ENCODE data around the gene MDM2. TPM values are rescaled to one million over a fixed set of nuclear protein-coding genes. Genes with fewer than 3 reads are reported as not detected.

The MDM2 gene
- total RNA-seq, 1 donor from 2014 or later, result 36.0 TPM

GRCh38 chr12:68871921-68872320 is 63.9 kb downstream of the MDM2 start:
- no peak for DNase-seq
- no peaks in the 10 kb centered on the region for H3K9me3 ChIP-seq (replicated peaks)
- H3K36me3 ChIP-seq, result peaks cover 9% of the 10 kb centered on the region
- no peak overlapping the region for H3K4me3 ChIP-seq
- intact Hi-C loops (cut with micrococcal nuclease), result no loop called here
- peaks cover 4% of the 10 kb centered on the region for H3K27me3 ChIP-seq (ENCODE audit: low read depth)
- H3K27ac ChIP-seq (replicated peaks), result no peak overlapping the region
- no peak for TF ChIP-seq CTCF (IDR thresholded peaks at IDR 0.05; ENCODE audit: borderline replicate concordance)
- peaks cover 7% of the 10 kb centered on the region for H3K4me1 ChIP-seq

DNA sequence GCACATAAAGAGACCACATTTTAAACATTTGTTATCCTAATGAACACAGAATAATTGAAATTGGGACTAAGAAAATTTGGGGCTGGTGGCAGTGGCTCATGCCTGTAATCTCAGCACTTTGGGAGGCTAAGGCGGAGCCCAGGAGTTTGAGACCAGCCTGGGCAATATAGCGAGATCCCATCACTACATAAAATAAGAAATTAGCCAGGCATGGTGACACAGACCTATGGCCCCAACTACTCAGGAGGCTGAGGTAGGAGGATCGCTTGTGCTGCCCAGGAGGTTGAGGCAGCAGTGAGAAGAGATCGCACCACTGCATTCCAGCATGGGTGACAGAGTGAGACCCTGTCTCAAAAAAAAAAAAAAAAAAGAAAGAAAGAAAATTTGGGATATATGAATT is 65.3 kb downstream of the MDM2 start:
- no peak for DNase-seq
- Histone ChIP-seq H3K4me3 (no peak overlapping the region), H3K27me3 (ENCODE audit: low read depth) (peaks cover 4% of the 10 kb centered on the region), H3K36me3 (peaks cover 9% of the 10 kb centered on the region), H3K4me1 (peaks cover 7% of the 10 kb centered on the region), H3K27ac (replicated peaks) (no peak overlapping the region), H3K9me3 (replicated peaks) (peaks cover 3% of the 10 kb centered on the region)
- no peak for TF ChIP-seq CTCF (IDR thresholded peaks at IDR 0.05; ENCODE audit: borderline replicate concordance)
- intact Hi-C loops (cut with micrococcal nuclease), result no loop called here

- H3K9me3 ChIP-seq (replicated peaks), result peaks cover 13% of the 10 kb centered on the region
- H3K4me3 ChIP-seq, result no peak overlapping the region
- DNase-seq, result no peak
- intact Hi-C loops (cut with micrococcal nuclease), result no loop called here
- peaks cover under 1% of the 10 kb centered on the region for H3K27me3 ChIP-seq (ENCODE audit: low read depth)
- no peak for TF ChIP-seq CTCF (IDR thresholded peaks at IDR 0.05; ENCODE audit: borderline replicate concordance)
- peaks cover 2% of the 10 kb centered on the region for H3K36me3 ChIP-seq
- H3K4me1 ChIP-seq, result peaks cover 7% of the 10 kb centered on the region
- peak overlapping the region; percentile 41 for H3K27ac ChIP-seq (replicated peaks)
These were observed 68.5 kb downstream of the MDM2 start for GRCh38 chr12:68876461-68876860.

GRCh38 chr12:68877583-68877982 is 69.6 kb downstream of the MDM2 start:
- Histone ChIP-seq H3K4me1 (peaks cover 7% of the 10 kb centered on the region), H3K36me3 (peaks cover 4% of the 10 kb centered on the region), H3K27me3 (ENCODE audit: low read depth) (no peaks in the 10 kb centered on the region), H3K4me3 (no peak overlapping the region), H3K9me3 (replicated peaks) (peaks cover 13% of the 10 kb centered on the region), H3K27ac (replicated peaks) (no peak overlapping the region)
- no peak for DNase-seq
- intact Hi-C loops (cut with micrococcal nuclease), result no loop called here
- TF ChIP-seq CTCF (IDR thresholded peaks at IDR 0.05; ENCODE audit: borderline replicate concordance), result no peak

- Histone ChIP-seq H3K27me3 (ENCODE audit: low read depth) (no peaks in the 10 kb centered on the region), H3K36me3 (peaks cover 4% of the 10 kb centered on the region), H3K4me3 (no peak overlapping the region), H3K27ac (replicated peaks) (no peak overlapping the region), H3K9me3 (replicated peaks) (peaks cover 13% of the 10 kb centered on the region), H3K4me1 (peaks cover 7% of the 10 kb centered on the region)
- no peak for DNase-seq
- no peak for TF ChIP-seq CTCF (IDR thresholded peaks at IDR 0.05; ENCODE audit: borderline replicate concordance)
- intact Hi-C loops (cut with micrococcal nuclease), result no loop called here
These were observed 70.3 kb downstream of the MDM2 start for GRCh38 chr12:68878283-68878682.

GRCh38 chr12:68878846-68879245 is 70.9 kb downstream of the MDM2 start:
- no peak overlapping the region for H3K27ac ChIP-seq (replicated peaks)
- intact Hi-C loops (cut with micrococcal nuclease), result no loop called here

More at GRCh38 chr12:68878846-68879245, 70.9 kb downstream of the MDM2 start:
- no peak for TF ChIP-seq CTCF (IDR thresholded peaks at IDR 0.05; ENCODE audit: borderline replicate concordance)
- no peak overlapping the region for H3K4me3 ChIP-seq
- peaks cover 13% of the 10 kb centered on the region for H3K9me3 ChIP-seq (replicated peaks)
- peaks cover 7% of the 10 kb centered on the region for H3K4me1 ChIP-seq
- no peak for DNase-seq
- H3K27me3 ChIP-seq (ENCODE audit: low read depth), result no peaks in the 10 kb centered on the region
- peaks cover 4% of the 10 kb centered on the region for H3K36me3 ChIP-seq
